HCT116 (cell line): Measurements from ENCODE around the gene PCDHB12. TPM values are rescaled to one million over a fixed set of nuclear protein-coding genes. Genes with fewer than 3 reads are reported as not detected.

Experiments used
- ATAC-seq: fragments of 200-7000 bp; cut with Tn5 transposase; 2 replicates; pipeline ENCODE4 v1.9.1; 2020; ENCODE audit warnings: mild to moderate bottlenecking, moderate library complexity
- BruUV-seq: library from RNA; stranded (reverse); fragments of 400-500 nt; replicated peaks from 2 replicates; lab custom pipeline; 2021; lab: Mats Ljungman, UMichigan
- CTCF ChIA-PET: fragments of 300-600 bp; sonication (Branson Sonifier 250); formaldehyde crosslinking; loops from one replicate; lab custom pipeline; 2021; ENCODE audit warnings: antibody characterized with exemption; lab: Charles Lee
- POLR2A ChIA-PET: fragments of 300-600, 350-600 bp; sonication (Branson Sonifier 250); formaldehyde crosslinking; loops from one replicate; lab custom pipeline; 2021; ENCODE audit warnings: antibody characterized with exemption; lab: Charles Lee
- RAD21 ChIA-PET, 2 experiments: fragments of 300-600 bp; sonication (Branson Sonifier 250); formaldehyde crosslinking; loops; one replicate each; lab custom pipeline; 2023; ENCODE audit warnings: low total read pairs in 2 of 2; ENCODE audit not compliant: uncharacterized antibody in 2 of 2, unreplicated experiment in 2 of 2, low non-redundant PET in 1 of 2; lab: Charles Lee
- DNase-seq: peaks from one replicate; pipeline ENCODE4 v3.0.0-alpha.2; 2010; ENCODE audit warnings: low read depth, low spot score
- H2AFZ ChIP-seq: fragments of 200-600 bp; shearing (Covaris generic), sonication (generic); 2 replicates; pipeline ENCODE4 v1.6.1; 2017; ENCODE audit warnings: low read depth, mixed run types, mixed read lengths, antibody characterized with exemption, low read length; ENCODE audit not compliant: poor library complexity, severe bottlenecking
- H3K27ac ChIP-seq: 2 replicates; pipeline ENCODE4 v1.5.1; 2012; ENCODE audit warnings: low read depth, low read length
- H3K27me3 ChIP-seq: fragments of 200-600 bp; sonication (generic); 2 replicates; pipeline ENCODE4 v1.6.1; 2016; ENCODE audit warnings: mixed run types, low read length, mixed read lengths; ENCODE audit not compliant: insufficient read depth
- H3K36me3 ChIP-seq, 2 experiments: fragments of 200-500 bp in 1 of 2; fragments of 200-600 bp in 1 of 2; sonication (Bioruptor generic) in 1 of 2; sonication (generic) in 1 of 2; 2 replicates each; pipeline versions ENCODE4 v1.5.1 to v1.6.1; 2014 to 2016; ENCODE audit warnings: low read length in 2 of 2, inconsistent platforms in 1 of 2, mixed read lengths in 1 of 2, mixed run types in 1 of 2; ENCODE audit not compliant: insufficient read depth in 2 of 2, control insufficient read depth in 1 of 2
- H3K4me1 ChIP-seq, 2 experiments: fragments of 200-600 bp in 1 of 2; sonication (generic) in 1 of 2; 2 replicates each; pipeline versions ENCODE4 v1.5.1 to v1.6.1; 2012 to 2017; ENCODE audit warnings: low read length in 2 of 2, inconsistent platforms in 1 of 2, mild to moderate bottlenecking in 1 of 2, mixed read lengths in 1 of 2, mixed run types in 1 of 2, moderate library complexity in 1 of 2; ENCODE audit not compliant: insufficient read depth in 2 of 2, control insufficient read depth in 1 of 2
- H3K4me2 ChIP-seq: fragments of 200-600 bp; sonication (generic); 2 replicates; pipeline ENCODE4 v1.6.1; 2017; ENCODE audit warnings: mixed run types, low read length, mixed read lengths
- H3K4me3 ChIP-seq, 2 experiments: fragments of 200-600 bp in 1 of 2; sonication (generic) in 1 of 2; replicated peaks in 1 of 2; 2 replicates each; pipeline ENCODE4 v1.5.1; 2011 to 2016; ENCODE audit warnings: low read length in 2 of 2, control low read depth in 1 of 2, low read depth in 1 of 2, mild to moderate bottlenecking in 1 of 2, mixed read lengths in 1 of 2, mixed run types in 1 of 2
- H3K79me2 ChIP-seq: fragments of 200-600 bp; sonication (generic); 2 replicates; pipeline ENCODE4 v1.6.1; 2017; ENCODE audit warnings: mild to moderate bottlenecking, mixed run types, low read length, moderate library complexity, mixed read lengths; ENCODE audit not compliant: insufficient read depth
- H3K9ac ChIP-seq: fragments of 200-600 bp; sonication (generic); 2 replicates; pipeline ENCODE4 v1.6.1; 2016; ENCODE audit warnings: low read length, mixed read lengths
- H3K9me2 ChIP-seq: fragments of 200-600 bp; sonication (generic), shearing (Covaris generic); 2 replicates; pipeline ENCODE4 v1.6.1; 2017; ENCODE audit warnings: mixed run types, mild to moderate bottlenecking, moderate library complexity; ENCODE audit not compliant: insufficient read depth
- H3K9me3 ChIP-seq, 2 experiments: fragments of 200-500 bp in 1 of 2; fragments of 200-600 bp in 1 of 2; sonication (Bioruptor generic) in 1 of 2; sonication (generic) in 1 of 2; 2 replicates each; pipeline ENCODE4 v1.6.1; 2014 to 2017; ENCODE audit warnings: low read length in 2 of 2, mixed read lengths in 2 of 2, inconsistent platforms in 1 of 2, low read depth in 1 of 2, mild to moderate bottlenecking in 1 of 2, mixed run types in 1 of 2, moderate library complexity in 1 of 2; ENCODE audit not compliant: control insufficient read depth in 1 of 2, insufficient read depth in 1 of 2
- H4K20me1 ChIP-seq: fragments of 200-600 bp; sonication (generic), shearing (Covaris generic); 2 replicates; pipeline ENCODE4 v1.6.1; 2017; ENCODE audit warnings: mixed run types, mild to moderate bottlenecking, moderate library complexity; ENCODE audit not compliant: insufficient read depth
- ATF3 ChIP-seq: IDR thresholded peaks from 2 replicates; pipeline ENCODE4 v1.6.1; 2012
- CBX3 ChIP-seq: IDR thresholded peaks from 2 replicates; pipeline ENCODE4 v1.6.1; 2012; ENCODE audit warnings: low read depth
- CEBPB ChIP-seq: IDR thresholded peaks from 2 replicates; pipeline ENCODE4 v1.6.1; 2012; ENCODE audit warnings: low read depth
- ELF1 ChIP-seq: IDR thresholded peaks from 2 replicates; pipeline ENCODE4 v1.6.1; 2012; ENCODE audit warnings: low read depth, borderline replicate concordance
- FOSL1 ChIP-seq: IDR thresholded peaks from 2 replicates; pipeline ENCODE4 v1.6.1; 2012; ENCODE audit warnings: low read depth
- MAX ChIP-seq: IDR thresholded peaks from 2 replicates; pipeline ENCODE4 v1.6.1; 2012
- POLR2AphosphoS5 ChIP-seq: IDR thresholded peaks from 2 replicates; pipeline ENCODE4 v1.6.1; 2011; ENCODE audit warnings: mild to moderate bottlenecking, low read depth, low read length, moderate library complexity
- RAD21 ChIP-seq: IDR thresholded peaks from 2 replicates; pipeline ENCODE4 v1.6.1; 2012; ENCODE audit warnings: low read depth, mild to moderate bottlenecking
- SP1 ChIP-seq: IDR thresholded peaks from 2 replicates; pipeline ENCODE4 v1.6.1; 2012; ENCODE audit warnings: low read depth
- SRF ChIP-seq: IDR thresholded peaks from 2 replicates; pipeline ENCODE4 v1.6.1; 2012; ENCODE audit warnings: low read depth
- TCF7L2 ChIP-seq: IDR thresholded peaks from 2 replicates; pipeline ENCODE4 v1.7.0; 2011; ENCODE audit warnings: borderline replicate concordance, inconsistent platforms; ENCODE audit not compliant: insufficient read depth, insufficient read length; ENCODE audit errors: extremely low read depth
- ZBTB33 ChIP-seq: IDR thresholded peaks from 2 replicates; pipeline ENCODE4 v1.6.1; 2011; ENCODE audit warnings: mild to moderate bottlenecking, low read length, moderate library complexity; ENCODE audit not compliant: insufficient replicate concordance; ENCODE audit errors: extremely low read depth
- ZFX ChIP-seq: fragments of 450-650 bp; IDR thresholded peaks from 2 replicates; pipeline ENCODE4 v1.6.1; 2017
- ZNF274 ChIP-seq: fragments of 200-500 bp; sonication (Bioruptor generic); IDR thresholded peaks from 2 replicates; pipeline ENCODE4 v1.6.1; 2014; ENCODE audit warnings: mild to moderate bottlenecking, low read depth, low read length, inconsistent platforms
- intact Hi-C: fragments of 100-400 bp; cut with micrococcal nuclease; formaldehyde crosslinking; loops from 2 replicates; pipeline ENCODE4 v1.10.0; 2022
- total RNA-seq: library from RNA; stranded (reverse); gene quantifications from one replicate; pipeline ENCODE4 v1.2.1, GENCODE V29; 2021; ENCODE audit not compliant: unreplicated experiment

PCDHB12 gene
- total RNA-seq, 1 experiment from 2014 or later, result not detected

DNA sequence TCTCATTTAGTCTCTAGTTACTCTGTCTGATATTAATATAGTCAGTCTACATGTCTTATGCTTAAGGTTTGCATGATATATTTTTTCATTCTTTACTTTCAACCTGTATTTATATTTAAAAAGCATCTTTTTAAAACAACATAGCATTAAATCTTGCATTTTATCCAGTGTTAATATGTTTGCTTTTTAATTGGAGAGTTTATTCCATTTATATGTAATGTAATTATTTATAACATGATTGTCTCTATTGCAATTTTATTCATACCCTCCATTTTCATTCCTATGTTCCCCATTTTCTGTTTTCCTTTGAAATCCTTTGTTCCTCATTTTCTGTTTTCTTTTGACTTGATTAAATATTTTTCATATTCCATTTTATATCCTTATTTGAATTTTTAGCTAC is 49.9 kb downstream of the PCDHB12 start:
- ChIA-PET POLR2A (no interaction called here), CTCF (no interaction called here), RAD21 (no interaction called here)
- no peak for TF ChIP-seq ZFX
- no peak for TF ChIP-seq ATF3
- no peak for TF ChIP-seq FOSL1
- no peak for TF ChIP-seq RAD21
- no peak for TF ChIP-seq ELF1
- no peak for TF ChIP-seq MAX
- no peak for TF ChIP-seq TCF7L2
- TF ChIP-seq ZNF274, result no peak
- no peak for TF ChIP-seq CEBPB
- TF ChIP-seq POLR2AphosphoS5, result no peak
- no peak for TF ChIP-seq CBX3
- no peak for TF ChIP-seq ZBTB33
- no peak for TF ChIP-seq SRF
- TF ChIP-seq SP1, result no peak
- ATAC-seq (no peak), DNase-seq (no peak)
- BruUV-seq, result no TSS peak
- Histone ChIP-seq H3K4me1 (no peaks in the 10 kb centered on the region), H3K4me2 (no peak overlapping the region), H3K9me2 (no peaks in the 10 kb centered on the region), H4K20me1 (no peaks in the 10 kb centered on the region), H3K27ac (no peak overlapping the region), H3K9me3 (peaks cover 21 to 26% of the 10 kb centered on the region in 2 experiments; a peak in 2 of 4 replicates), H3K27me3 (no peaks in the 10 kb centered on the region), H3K79me2 (no peaks in the 10 kb centered on the region), H3K36me3 (no peaks in the 10 kb centered on the region), H3K9ac (no peak overlapping the region), H2AFZ (no peak overlapping the region), H3K4me3 (no peak overlapping the region)
- intact Hi-C loops, result no loop called here
